Measurements from ENCODE around the gene SMTNL2.
"Not testable (repeated sequence)": the region's sequence is repeated elsewhere in the genome, so short reads cannot be mapped to it uniquely, and the experiment has no call there.

Gene SMTNL2

GRCh38 chr17:4632581-4632920 lies 48.2 kb downstream of the SMTNL2 start:
- no peak for DNase-seq (ENCODE audit: low read depth)
- no peak overlapping the region for H3K4me3 ChIP-seq (ENCODE audit: control insufficient read depth, low read depth, low read length)
- TF ChIP-seq CTCF (conservative IDR thresholded peaks at IDR 0.05; ENCODE audit: control insufficient read depth, insufficient read depth, low read depth, low read length) = no peak

GRCh38 chr17:4633643-4634042 lies 49.3 kb downstream of the SMTNL2 start:
- no peak overlapping the region for H3K4me3 ChIP-seq (ENCODE audit: control insufficient read depth, low read depth, low read length)
- DNase-seq (ENCODE audit: low read depth) = no peak
- TF ChIP-seq CTCF (conservative IDR thresholded peaks at IDR 0.05; ENCODE audit: control insufficient read depth, insufficient read depth, low read depth, low read length) = no peak

- H3K4me3 ChIP-seq (ENCODE audit: control insufficient read depth, low read depth, low read length) = no peak overlapping the region
- no peak for TF ChIP-seq CTCF (conservative IDR thresholded peaks at IDR 0.05; ENCODE audit: control insufficient read depth, insufficient read depth, low read depth, low read length)
- DNase-seq (ENCODE audit: low read depth) = peak; percentile 48
Observed at GRCh38 chr17:4634976-4635375, 50.6 kb downstream of the SMTNL2 start.

- no peak for TF ChIP-seq CTCF (conservative IDR thresholded peaks at IDR 0.05; ENCODE audit: control insufficient read depth, insufficient read depth, low read depth, low read length)
- DNase-seq (ENCODE audit: low read depth) = no peak
- no peak overlapping the region for H3K4me3 ChIP-seq (ENCODE audit: control insufficient read depth, low read depth, low read length)
Observed at GRCh38 chr17:4635823-4636375, 51.6 kb downstream of the SMTNL2 start.

GRCh38 chr17:4636474-4637100 lies 52.3 kb downstream of the SMTNL2 start:
- no peak for DNase-seq (ENCODE audit: low read depth)
- no peak overlapping the region for H3K4me3 ChIP-seq (ENCODE audit: control insufficient read depth, low read depth, low read length)
- no peak for TF ChIP-seq CTCF (conservative IDR thresholded peaks at IDR 0.05; ENCODE audit: control insufficient read depth, insufficient read depth, low read depth, low read length)

- not testable (repeated sequence) for H3K4me3 ChIP-seq (ENCODE audit: control insufficient read depth, low read depth, low read length); DNase-seq (ENCODE audit: low read depth)
Observed at GRCh38 chr17:4638766-4639165, 54.4 kb downstream of the SMTNL2 start.

GRCh38 chr17:4639301-4640059 lies 55.2 kb downstream of the SMTNL2 start:
- H3K4me3 ChIP-seq (ENCODE audit: control insufficient read depth, low read depth, low read length) = not testable (repeated sequence)
- DNase-seq (ENCODE audit: low read depth) = peak; percentile 10

- H3K4me3 ChIP-seq (ENCODE audit: control insufficient read depth, low read depth, low read length); DNase-seq (ENCODE audit: low read depth): not testable (repeated sequence)
Observed at GRCh38 chr17:4640569-4641188, 56.4 kb downstream of the SMTNL2 start.
